ENCODE measurements around the gene OR2S2. TPM values are rescaled to one million over a fixed set of nuclear protein-coding genes. Genes with fewer than 3 reads are reported as not detected.

The OR2S2 gene
- total RNA-seq, 1 experiment from 2014 or later = not detected

DNA sequence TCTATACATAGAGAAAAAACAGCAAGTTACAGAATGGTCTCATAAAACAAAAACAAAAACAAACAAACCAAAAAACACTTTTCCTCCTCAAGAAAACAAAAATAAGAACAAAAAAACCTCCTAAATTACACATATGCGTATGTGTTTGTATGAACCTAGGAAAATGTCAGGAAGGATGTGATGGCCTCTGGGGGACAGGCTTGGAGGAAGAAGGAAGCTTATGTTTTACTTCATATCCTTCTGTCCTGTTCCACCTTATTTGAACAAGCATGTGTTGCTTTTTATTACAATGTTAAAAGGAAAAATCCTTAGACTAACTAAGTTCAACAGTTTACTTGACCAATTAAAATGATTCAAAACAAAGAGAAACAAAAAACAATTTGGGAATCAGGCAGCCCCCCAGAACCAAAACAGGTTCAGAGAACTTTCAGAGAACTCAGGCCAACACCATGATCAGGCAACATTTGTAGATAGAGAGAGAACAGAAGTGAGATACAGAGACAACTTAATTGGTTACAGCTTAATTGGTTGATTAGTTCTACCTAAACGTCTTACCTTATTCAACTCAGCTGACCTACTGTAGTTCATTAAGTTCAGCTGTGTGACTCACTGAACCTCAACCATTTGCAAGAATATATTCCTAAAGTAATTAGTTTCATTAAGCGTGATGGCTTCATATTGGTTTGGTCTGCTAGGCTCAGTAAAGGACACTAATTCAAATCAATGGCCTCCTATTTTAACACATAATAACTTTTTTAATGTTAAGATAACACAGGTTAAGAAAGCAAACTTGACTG, 38.5 kb downstream of the OR2S2 start:
- H3K9me3 ChIP-seq = no peaks in the 10 kb centered on the region
- H3K27me3 ChIP-seq (replicated peaks; ENCODE audit: control insufficient read depth, insufficient read depth, low read length) = no peaks in the 10 kb centered on the region
- H3K4me1 ChIP-seq = peaks cover 28% of the 10 kb centered on the region
- Mint-ChIP-seq H3K27me3 (ENCODE audit: insufficient read depth, unreplicated experiment) (no peaks in the 10 kb centered on the region), H3K27ac (ENCODE audit: unreplicated experiment) (no peak overlapping the region), H3K9me3 (ENCODE audit: unreplicated experiment) (no peaks in the 10 kb centered on the region), H3K36me3 (ENCODE audit: insufficient read depth, unreplicated experiment) (no peaks in the 10 kb centered on the region), H3K4me3 (ENCODE audit: unreplicated experiment) (no peak overlapping the region), H3K4me1 (ENCODE audit: low read depth, unreplicated experiment) (peaks cover 7% of the 10 kb centered on the region)
- intact Hi-C loops (cut with micrococcal nuclease; ENCODE audit: unreplicated experiment) = no loop called here
- no peak overlapping the region for H3K4me3 ChIP-seq (ENCODE audit: low read depth, low read length)
- no peaks in the 10 kb centered on the region for H3K36me3 ChIP-seq (ENCODE audit: control insufficient read depth, insufficient read depth, low read length)
- no peak for DNase-seq
- no TSS peak for BruUV-seq (replicated peaks)
- CTCF ChIA-PET = interaction anchor here (1.2 to 1.3 kb wide), 3 partner anchors 16 to 26 kb away, joined by 3 to 4 read pairs (median 4); no protein-coding TSS in a partner anchor
- TF ChIP-seq, protein P1, sequence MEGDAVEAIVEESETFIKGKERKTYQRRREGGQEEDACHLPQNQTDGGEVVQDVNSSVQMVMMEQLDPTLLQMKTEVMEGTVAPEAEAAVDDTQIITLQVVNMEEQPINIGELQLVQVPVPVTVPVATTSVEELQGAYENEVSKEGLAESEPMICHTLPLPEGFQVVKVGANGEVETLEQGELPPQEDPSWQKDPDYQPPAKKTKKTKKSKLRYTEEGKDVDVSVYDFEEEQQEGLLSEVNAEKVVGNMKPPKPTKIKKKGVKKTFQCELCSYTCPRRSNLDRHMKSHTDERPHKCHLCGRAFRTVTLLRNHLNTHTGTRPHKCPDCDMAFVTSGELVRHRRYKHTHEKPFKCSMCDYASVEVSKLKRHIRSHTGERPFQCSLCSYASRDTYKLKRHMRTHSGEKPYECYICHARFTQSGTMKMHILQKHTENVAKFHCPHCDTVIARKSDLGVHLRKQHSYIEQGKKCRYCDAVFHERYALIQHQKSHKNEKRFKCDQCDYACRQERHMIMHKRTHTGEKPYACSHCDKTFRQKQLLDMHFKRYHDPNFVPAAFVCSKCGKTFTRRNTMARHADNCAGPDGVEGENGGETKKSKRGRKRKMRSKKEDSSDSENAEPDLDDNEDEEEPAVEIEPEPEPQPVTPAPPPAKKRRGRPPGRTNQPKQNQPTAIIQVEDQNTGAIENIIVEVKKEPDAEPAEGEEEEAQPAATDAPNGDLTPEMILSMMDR (IDR thresholded peaks at IDR 0.05; ENCODE audit: insufficient read depth in 1 of 2, low read depth in 1 of 2, low read length in 1 of 2, severe bottlenecking in 1 of 2, unreplicated experiment in 1 of 2) = no peak
- POLR2A ChIA-PET = no interaction called here

- Mint-ChIP-seq H3K4me3 (ENCODE audit: unreplicated experiment) (no peak overlapping the region), H3K9me3 (ENCODE audit: unreplicated experiment) (no peaks in the 10 kb centered on the region), H3K36me3 (ENCODE audit: insufficient read depth, unreplicated experiment) (no peaks in the 10 kb centered on the region), H3K4me1 (ENCODE audit: low read depth, unreplicated experiment) (peaks cover 1% of the 10 kb centered on the region), H3K27ac (ENCODE audit: unreplicated experiment) (no peak overlapping the region), H3K27me3 (ENCODE audit: insufficient read depth, unreplicated experiment) (no peaks in the 10 kb centered on the region)
- Histone ChIP-seq H3K4me3 (ENCODE audit: low read depth, low read length) (no peak overlapping the region), H3K36me3 (ENCODE audit: control insufficient read depth, insufficient read depth, low read length) (no peaks in the 10 kb centered on the region), H3K4me1 (peaks cover 24% of the 10 kb centered on the region), H3K9me3 (no peaks in the 10 kb centered on the region), H3K27me3 (replicated peaks; ENCODE audit: control insufficient read depth, insufficient read depth, low read length) (no peaks in the 10 kb centered on the region)
- TF ChIP-seq, protein P1 (IDR thresholded peaks at IDR 0.05; ENCODE audit: insufficient read depth in 1 of 2, low read depth in 1 of 2, low read length in 1 of 2, severe bottlenecking in 1 of 2, unreplicated experiment in 1 of 2) = no peak
- BruUV-seq (replicated peaks) = no TSS peak
- intact Hi-C loops (cut with micrococcal nuclease; ENCODE audit: unreplicated experiment) = no loop called here
- CTCF ChIA-PET = interaction anchor here (1.2 kb wide), 1 partner anchor 16 kb away, joined by 3 read pairs; no protein-coding TSS in a partner anchor
- DNase-seq = no peak
- POLR2A ChIA-PET = no interaction called here
These were observed 39.2 kb downstream of the OR2S2 start for GRCh38 chr9:35918780-35919179.

- Mint-ChIP-seq H3K27ac (ENCODE audit: unreplicated experiment) (no peak overlapping the region), H3K4me1 (ENCODE audit: low read depth, unreplicated experiment) (no peaks in the 10 kb centered on the region), H3K4me3 (ENCODE audit: unreplicated experiment) (no peak overlapping the region), H3K9me3 (ENCODE audit: unreplicated experiment) (no peaks in the 10 kb centered on the region), H3K36me3 (ENCODE audit: insufficient read depth, unreplicated experiment) (no peaks in the 10 kb centered on the region), H3K27me3 (ENCODE audit: insufficient read depth, unreplicated experiment) (no peaks in the 10 kb centered on the region)
- H3K4me1 ChIP-seq = peaks cover 17% of the 10 kb centered on the region
- H3K4me3 ChIP-seq (ENCODE audit: low read depth, low read length) = no peak overlapping the region
- no peaks in the 10 kb centered on the region for H3K27me3 ChIP-seq (replicated peaks; ENCODE audit: control insufficient read depth, insufficient read depth, low read length)
- no peak for DNase-seq
- no peaks in the 10 kb centered on the region for H3K9me3 ChIP-seq
- TF ChIP-seq, protein P1 (IDR thresholded peaks at IDR 0.05; ENCODE audit: insufficient read depth in 1 of 2, low read depth in 1 of 2, low read length in 1 of 2, severe bottlenecking in 1 of 2, unreplicated experiment in 1 of 2) = no peak
- intact Hi-C loops (cut with micrococcal nuclease; ENCODE audit: unreplicated experiment) = no loop called here
- no TSS peak for BruUV-seq (replicated peaks)
- ChIA-PET POLR2A (no interaction called here), CTCF (no interaction called here)
- H3K36me3 ChIP-seq (ENCODE audit: control insufficient read depth, insufficient read depth, low read length) = no peaks in the 10 kb centered on the region
These were observed 40.7 kb downstream of the OR2S2 start for GRCh38 chr9:35917261-35917660.

Measured in Caco-2 (cell line).